Mammary epithelial cell (primary cell): ENCODE measurements around the gene POTEG.
"Not testable (repeated sequence)": the region's sequence is repeated elsewhere in the genome, so short reads cannot be mapped to it uniquely, and the experiment has no call there.

Experiments used
- CTCF ChIP-seq, 2 donors: IDR thresholded peaks in 1 of 2; conservative IDR thresholded peaks in 1 of 2; 2 replicates each; pipeline ENCODE4 v1.5.1; 2011 to 2012; ENCODE audit warnings: inconsistent platforms in 2 of 2, low read length in 2 of 2, mild to moderate bottlenecking in 2 of 2, control low read depth in 1 of 2, low read depth in 1 of 2; ENCODE audit not compliant: insufficient read depth in 1 of 2; ENCODE audit errors: extremely low read depth in 1 of 2
- EZH2 ChIP-seq: IDR thresholded peaks from 2 replicates; pipeline ENCODE4 v1.6.1; 2012; ENCODE audit warnings: low read length, inconsistent platforms, borderline replicate concordance

GRCh38 chr14:19390230-19390629 lies 43.9 kb downstream of the POTEG start:
- TF ChIP-seq CTCF (conservative IDR thresholded peaks at IDR 0.05 in 1 of 2, IDR thresholded peaks at IDR 0.05 in 1 of 2; ENCODE audit: extremely low read depth in 1 of 2, insufficient read depth in 1 of 2, low read depth in 1 of 2, low read length in 2 of 2); EZH2: not testable (repeated sequence)
